OCI-LY3 (cell line): ENCODE data around the gene CPAMD8.

Experiments
- H2AFZ ChIP-seq: fragments of 200-600, 300-600 bp; shearing (Covaris generic); 2 replicates; pipeline ENCODE4 v1.6.0; 2014; ENCODE audit warnings: antibody characterized with exemption, low read depth, low read length
- H3K27ac ChIP-seq: fragments of 200-600, 300-600 bp; sonication (generic); 2 replicates; pipeline ENCODE4 v1.5.1; 2014; ENCODE audit warnings: mild to moderate bottlenecking, low read length, moderate library complexity, mixed read lengths
- H3K27me3 ChIP-seq: fragments of 200-600, 300-600 bp; sonication (generic); 2 replicates; pipeline ENCODE4 v1.6.1; 2014; ENCODE audit warnings: low read depth, low read length, mixed read lengths
- H3K36me3 ChIP-seq: fragments of 200-600, 300-600 bp; sonication (generic); replicated peaks from 2 replicates; pipeline ENCODE3; 2014; ENCODE audit warnings: low read depth, low read length, mixed read lengths
- H3K4me1 ChIP-seq: fragments of 300-600, 200-600 bp; sonication (generic); 2 replicates; pipeline ENCODE4 v1.6.1; 2014; ENCODE audit warnings: low read length, mixed read lengths
- H3K4me2 ChIP-seq: fragments of 200-600, 300-600 bp; sonication (generic); 2 replicates; pipeline ENCODE4 v1.6.1; 2014; ENCODE audit warnings: low read length, mixed read lengths
- H3K4me3 ChIP-seq: fragments of 300-600, 200-600 bp; sonication (generic); 2 replicates; pipeline ENCODE4 v1.5.1; 2014; ENCODE audit warnings: antibody characterized with exemption, mild to moderate bottlenecking, low read length, moderate library complexity
- H3K79me2 ChIP-seq: fragments of 300-600, 200-600 bp; shearing (Covaris generic); 2 replicates; pipeline ENCODE4 v1.6.1; 2014; ENCODE audit warnings: mild to moderate bottlenecking, low read length, mixed read lengths
- H3K9ac ChIP-seq: fragments of 300-600, 200-600 bp; shearing (Covaris generic); 2 replicates; pipeline ENCODE4 v1.6.0; 2014; ENCODE audit warnings: mild to moderate bottlenecking, low read length, moderate library complexity
- H3K9me3 ChIP-seq: fragments of 200-600, 300-600 bp; shearing (Covaris generic); 2 replicates; pipeline ENCODE4 v1.6.1; 2014; ENCODE audit warnings: low read length, mixed read lengths; ENCODE audit not compliant: insufficient read depth
- H4K20me1 ChIP-seq: fragments of 200-600, 300-600 bp; sonication (generic); 2 replicates; pipeline ENCODE4 v1.6.1; 2016; ENCODE audit warnings: low read length, mixed read lengths; ENCODE audit not compliant: insufficient read depth
- CTCF ChIP-seq: fragments of 200-600, 300-600 bp; sonication (generic); IDR thresholded peaks from 2 replicates; pipeline ENCODE4 v1.5.1; 2014; ENCODE audit warnings: antibody characterized with exemption, low read length, low read depth
- EZH2phosphoT487 ChIP-seq: fragments of 200-600 bp; shearing (Covaris generic); IDR thresholded peaks from 2 replicates; pipeline ENCODE4 v1.6.1; 2018; ENCODE audit warnings: antibody characterized with exemption, mixed run types, low read depth

The CPAMD8 gene

GRCh38 chr19:16897856-16898161 lies 128.8 kb downstream of the CPAMD8 start:
- Histone ChIP-seq H2AFZ (no peak overlapping the region), H3K4me1 (no peaks in the 10 kb centered on the region)
- no peak for TF ChIP-seq EZH2phosphoT487
- no peak for TF ChIP-seq CTCF

GRCh38 chr19:16897029-16897855 lies 129.4 kb downstream of the CPAMD8 start:
- H4K20me1 ChIP-seq: no peaks in the 10 kb centered on the region
- no peaks in the 10 kb centered on the region for H3K9me3 ChIP-seq
- H2AFZ ChIP-seq: no peak overlapping the region
- no peak overlapping the region for H3K4me2 ChIP-seq
- H3K79me2 ChIP-seq: no peaks in the 10 kb centered on the region
- H3K36me3 ChIP-seq: no peaks in the 10 kb centered on the region
- no peak for TF ChIP-seq CTCF
- no peak for TF ChIP-seq EZH2phosphoT487
- H3K4me3 ChIP-seq: no peak overlapping the region
- no peaks in the 10 kb centered on the region for H3K4me1 ChIP-seq
- H3K9ac ChIP-seq: no peak overlapping the region
- no peak overlapping the region for H3K27ac ChIP-seq
- H3K27me3 ChIP-seq: no peaks in the 10 kb centered on the region

More at GRCh38 chr19:16897856-16898161, 128.8 kb downstream of the CPAMD8 start:
- Histone ChIP-seq H4K20me1 (no peaks in the 10 kb centered on the region), H3K9me3 (no peaks in the 10 kb centered on the region), H3K4me3 (no peak overlapping the region), H3K79me2 (no peaks in the 10 kb centered on the region), H3K9ac (no peak overlapping the region), H3K36me3 (no peaks in the 10 kb centered on the region), H3K27me3 (no peaks in the 10 kb centered on the region), H3K27ac (no peak overlapping the region), H3K4me2 (no peak overlapping the region)

GRCh38 chr19:16896146-16897028 lies 130.2 kb downstream of the CPAMD8 start:
- TF ChIP-seq CTCF: no peak
- H3K4me2 ChIP-seq: no peak overlapping the region

GRCh38 chr19:16895467-16896145 lies 131.0 kb downstream of the CPAMD8 start:
- Histone ChIP-seq H3K79me2 (no peaks in the 10 kb centered on the region), H3K27me3 (no peaks in the 10 kb centered on the region), H3K4me3 (no peak overlapping the region), H2AFZ (no peak overlapping the region), H3K9me3 (no peaks in the 10 kb centered on the region), H3K36me3 (no peaks in the 10 kb centered on the region), H3K27ac (no peak overlapping the region), H3K9ac (no peak overlapping the region), H3K4me1 (no peaks in the 10 kb centered on the region), H4K20me1 (no peaks in the 10 kb centered on the region), H3K4me2 (no peak overlapping the region)
- no peak for TF ChIP-seq EZH2phosphoT487
- no peak for TF ChIP-seq CTCF

More at GRCh38 chr19:16896146-16897028, 130.2 kb downstream of the CPAMD8 start:
- Histone ChIP-seq H3K27me3 (no peaks in the 10 kb centered on the region), H3K27ac (no peak overlapping the region), H3K36me3 (no peaks in the 10 kb centered on the region), H3K9me3 (no peaks in the 10 kb centered on the region), H3K9ac (no peak overlapping the region), H2AFZ (no peak overlapping the region), H4K20me1 (no peaks in the 10 kb centered on the region), H3K4me3 (no peak overlapping the region), H3K4me1 (no peaks in the 10 kb centered on the region), H3K79me2 (no peaks in the 10 kb centered on the region)
